HT1080 (cell line): ENCODE data around the gene GPATCH11. TPM values are rescaled to one million over a fixed set of nuclear protein-coding genes. Genes with fewer than 3 reads are reported as not detected.

ENCODE experiments used
- DNase-seq: peaks from one replicate; pipeline ENCODE4 v3.0.0-alpha.2; 2015; ENCODE audit warnings: low read depth
- total RNA-seq: library from RNA; depleted of rRNA; stranded (reverse); fragments of >200 nt; shearing (Covaris generic); gene quantifications from 2 replicates; pipeline ENCODE4 v1.2.3, GENCODE V29; 2014; rRNA removed

Gene GPATCH11
- total RNA-seq, 1 experiment from 2014 or later = 11.3 TPM

DNA sequence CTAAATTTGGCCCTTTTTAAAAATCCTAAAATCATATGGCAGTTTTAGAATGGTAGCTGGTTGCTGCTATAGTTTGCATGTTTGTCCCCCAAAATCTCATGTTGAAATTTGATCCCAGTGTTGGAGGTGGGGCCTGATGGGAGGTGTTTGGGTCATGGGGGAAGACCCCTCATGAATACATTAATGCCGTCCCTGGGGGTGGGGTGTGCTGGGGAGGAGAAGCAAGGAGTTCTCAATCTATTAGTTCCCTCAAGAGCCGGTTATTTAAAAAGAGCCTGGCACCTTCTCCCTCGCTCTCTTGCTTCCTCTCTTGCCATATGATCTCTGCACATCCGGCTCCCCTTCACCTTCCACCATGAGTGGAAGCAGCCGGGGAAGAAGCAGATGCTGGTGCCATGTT lies 20.8 kb downstream of the GPATCH11 start:
- no peak for DNase-seq

DNA sequence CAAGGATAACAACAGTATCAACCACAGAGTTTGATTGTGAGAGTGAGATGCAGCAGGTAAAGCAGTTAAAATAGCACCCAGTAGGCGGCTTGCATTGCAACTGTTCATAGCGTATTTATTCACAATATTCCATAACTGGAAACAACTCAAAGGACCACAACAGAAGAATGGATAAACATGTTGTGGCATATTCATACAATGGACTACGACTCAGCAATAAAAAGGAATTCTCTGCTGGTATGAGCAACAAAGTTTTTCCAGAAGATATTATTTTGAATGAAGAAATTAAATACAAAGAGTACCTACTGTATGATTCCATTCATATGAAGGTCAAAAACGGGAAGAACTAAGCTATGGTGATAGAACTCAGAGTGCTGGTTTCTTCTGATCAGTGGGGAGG lies 25.2 kb downstream of the GPATCH11 start:
- no peak for DNase-seq

DNA sequence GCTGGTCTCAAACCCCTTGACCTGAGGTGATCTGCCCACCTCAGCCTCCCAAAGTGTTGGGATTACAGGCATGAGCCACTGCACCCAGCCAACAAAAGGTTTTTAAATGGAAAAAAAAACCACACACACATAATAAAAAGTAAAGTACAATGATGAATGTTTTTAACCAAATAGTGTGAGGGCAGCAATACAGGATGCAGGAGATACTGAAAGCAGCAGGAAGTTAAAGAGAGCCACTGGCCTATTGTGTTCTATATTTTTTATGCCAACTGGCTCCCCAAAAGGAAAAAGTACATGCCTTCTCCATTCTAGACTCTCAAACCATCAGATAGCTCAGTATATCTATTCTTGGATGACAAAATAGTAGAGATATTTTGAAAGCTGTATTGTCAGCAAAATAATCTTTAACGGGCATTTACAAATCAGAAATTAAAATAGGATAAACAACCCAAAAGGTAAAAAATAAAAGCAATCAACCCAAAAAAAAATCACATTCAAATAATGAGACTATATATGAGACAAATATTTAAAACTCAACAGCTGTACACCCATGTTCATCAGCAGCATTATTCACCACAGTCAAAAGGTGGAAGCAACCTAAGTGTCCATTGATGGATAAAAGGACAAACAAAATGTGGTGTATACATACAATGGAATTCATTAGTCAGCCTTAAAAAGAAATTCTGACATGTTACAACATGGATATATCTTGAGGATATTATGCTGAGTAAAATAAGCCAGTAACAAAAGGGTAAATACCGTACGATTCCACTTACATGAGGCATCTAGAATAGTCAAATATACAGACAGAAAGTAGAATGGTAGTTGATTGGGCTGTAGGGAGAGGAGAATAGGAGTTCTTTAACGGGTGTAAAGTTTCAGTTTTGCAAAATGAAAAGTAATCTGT lies 26.2 kb downstream of the GPATCH11 start:
- no peak for DNase-seq

DNA sequence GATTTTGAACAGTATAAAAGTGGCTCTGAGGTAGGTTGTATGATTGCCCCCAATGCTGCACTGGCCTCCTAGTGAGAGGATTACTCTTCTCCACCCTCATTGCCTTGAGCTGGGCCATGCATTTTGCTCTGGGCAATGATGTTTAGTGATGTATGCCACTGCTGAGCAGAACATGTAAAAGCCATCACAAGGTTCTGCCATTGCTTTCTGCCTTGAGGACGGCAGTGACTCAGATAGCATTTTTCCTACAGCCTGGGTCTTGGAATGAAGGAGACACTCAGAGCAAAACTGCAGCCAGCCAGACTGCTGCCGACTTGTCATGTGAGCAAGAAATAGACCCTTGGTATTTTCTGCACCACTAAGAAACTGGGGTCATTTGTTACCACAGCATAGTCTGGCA lies 27.6 kb downstream of the GPATCH11 start:
- no peak for DNase-seq

DNA sequence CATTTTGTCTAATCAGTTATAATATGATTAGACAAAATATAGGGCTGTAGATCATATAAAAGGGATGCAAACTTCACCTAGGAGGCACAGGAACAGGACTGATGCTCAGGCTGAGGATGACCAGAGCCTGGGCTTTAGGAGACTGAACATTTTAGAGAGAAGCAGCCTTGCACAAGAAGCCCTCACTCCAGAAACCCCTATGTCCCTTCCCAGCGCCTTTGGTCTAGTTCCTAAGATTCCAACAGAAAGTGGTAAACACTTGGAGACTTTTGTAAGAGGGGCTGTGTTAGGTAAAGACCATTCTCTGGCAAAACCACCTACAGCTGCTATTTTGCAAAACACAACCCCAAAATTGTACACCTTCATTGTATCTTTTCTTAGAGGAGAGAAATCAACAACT lies 33.2 kb downstream of the GPATCH11 start:
- no peak for DNase-seq

DNA sequence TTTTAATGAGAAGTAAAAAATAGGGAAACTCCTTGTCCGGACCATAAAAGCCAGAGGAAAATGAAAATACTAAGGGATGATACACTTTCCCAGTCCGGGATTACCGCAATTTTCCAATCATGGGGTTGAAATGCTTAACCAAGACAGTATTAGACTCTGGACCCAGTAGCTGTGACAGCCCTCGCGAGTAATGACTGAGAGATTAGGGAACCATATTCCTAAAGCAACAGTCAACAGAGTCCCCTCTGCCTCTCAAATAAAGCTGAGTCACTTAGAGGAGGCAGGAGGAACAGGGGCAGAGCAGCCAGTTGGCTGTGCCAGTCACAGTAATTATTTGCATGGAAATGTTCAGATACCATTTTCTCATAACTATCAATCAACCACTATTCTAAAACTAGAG lies 34.8 kb downstream of the GPATCH11 start:
- DNase-seq = no peak

DNA sequence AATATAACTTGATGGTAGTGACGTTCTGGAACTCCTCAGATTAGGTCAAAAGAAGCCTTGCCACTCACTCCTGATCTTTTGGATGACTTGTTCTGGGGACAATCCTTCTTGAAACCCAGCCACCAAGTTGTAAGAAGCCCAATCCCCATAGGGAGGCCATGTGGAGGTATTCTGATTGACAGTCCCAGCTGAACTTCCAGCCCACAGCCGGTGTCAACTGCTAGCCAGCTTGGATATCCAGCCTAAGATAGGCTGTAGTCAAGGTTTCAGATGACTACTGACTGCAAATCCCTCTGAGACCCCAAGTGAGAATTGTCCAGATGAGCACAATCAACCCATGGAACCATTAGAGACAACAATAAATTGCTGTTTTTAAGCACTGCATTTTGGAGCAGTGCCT lies 41.1 kb downstream of the GPATCH11 start:
- DNase-seq = no peak

DNA sequence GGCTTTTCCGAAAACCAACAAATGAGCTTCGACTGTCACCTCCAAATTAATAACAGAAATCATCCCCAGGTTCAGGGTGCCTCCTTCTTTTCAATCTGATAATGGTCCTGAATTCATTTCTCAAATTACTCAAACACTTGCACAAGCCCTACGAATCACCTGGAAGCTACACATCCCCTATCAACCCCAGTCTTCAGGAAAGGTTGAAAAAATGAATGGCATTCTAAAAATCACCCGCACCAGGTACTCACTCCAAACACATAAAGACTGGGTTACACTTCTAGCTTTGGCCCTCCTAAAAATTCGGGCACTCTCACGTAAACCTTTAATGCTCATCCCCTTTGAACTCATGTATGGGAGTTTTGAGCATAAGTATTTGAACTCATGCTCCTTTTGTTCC lies 48.6 kb downstream of the GPATCH11 start:
- no peak for DNase-seq

DNA sequence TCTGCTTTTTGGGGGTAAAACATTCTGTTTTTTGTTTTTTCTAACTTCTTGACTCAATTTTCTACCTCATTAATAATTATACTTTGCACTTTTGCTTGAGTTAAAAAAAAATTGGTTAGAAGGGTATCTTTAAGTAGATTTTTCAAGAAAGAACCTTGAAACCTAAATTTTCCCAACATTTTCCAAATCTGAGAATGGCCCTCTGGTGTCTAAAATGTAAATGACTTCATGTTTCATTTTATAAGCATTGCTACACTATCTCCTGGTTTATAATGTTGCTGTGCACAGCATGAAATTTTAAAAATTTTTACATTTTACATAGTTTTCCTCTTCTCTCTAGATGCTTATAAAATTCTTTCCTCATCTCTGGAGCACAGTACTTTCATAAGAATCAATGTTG lies 58.2 kb downstream of the GPATCH11 start:
- DNase-seq = no peak

DNA sequence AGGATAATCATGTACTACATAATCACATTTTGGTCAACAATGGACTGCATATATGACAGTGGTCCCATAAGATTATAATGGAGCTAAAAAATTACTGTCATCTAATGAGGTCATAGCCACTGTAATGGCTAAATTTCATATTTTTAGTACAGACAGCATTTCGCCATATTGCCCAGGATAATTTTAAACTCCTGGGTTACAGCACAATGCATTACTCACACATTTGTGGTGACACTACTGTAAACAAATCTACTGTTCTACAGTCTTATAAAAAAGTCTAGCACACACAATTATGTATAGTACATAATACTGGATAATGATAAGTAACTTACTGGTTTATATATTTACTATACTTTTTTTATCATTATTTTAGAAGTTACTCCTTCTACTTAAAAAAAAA lies 59.7 kb downstream of the GPATCH11 start:
- DNase-seq = no peak

DNA sequence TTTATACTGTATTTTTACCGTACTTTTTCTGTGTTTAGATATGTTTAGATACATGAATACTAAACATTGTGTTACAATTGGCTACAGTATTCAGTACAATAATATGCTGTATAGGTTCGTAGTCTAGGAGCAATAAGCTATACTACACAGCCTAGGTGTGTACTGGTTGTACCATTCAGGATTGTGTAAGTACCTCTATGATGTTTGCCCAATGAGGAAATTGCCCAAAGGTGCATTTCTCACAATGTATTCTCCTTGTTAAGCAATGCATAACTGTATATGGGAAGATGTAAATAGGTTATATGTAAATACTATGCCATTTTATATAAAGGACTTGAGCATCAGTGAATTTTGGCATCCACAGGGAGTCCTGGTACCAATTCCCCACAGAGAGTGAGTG lies 61.7 kb downstream of the GPATCH11 start:
- DNase-seq = no peak

DNA sequence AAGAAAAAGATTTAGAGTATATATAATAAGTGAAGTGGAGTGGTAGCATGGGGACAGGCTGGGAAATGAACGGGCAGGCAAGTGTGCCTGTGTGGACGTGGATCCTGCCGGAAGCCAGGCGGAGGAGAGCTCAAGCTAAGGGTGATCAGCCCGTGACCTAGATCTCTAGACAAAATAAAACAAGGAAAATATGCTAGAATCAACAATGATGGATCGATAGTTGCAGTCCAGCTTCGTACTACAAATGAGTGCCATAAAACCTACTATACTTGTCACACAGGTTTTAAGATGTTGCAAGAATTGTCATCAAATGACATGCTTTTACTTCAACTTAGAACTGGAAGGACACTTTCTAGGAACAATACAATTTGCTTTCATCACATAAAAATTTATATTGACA lies 64.0 kb downstream of the GPATCH11 start:
- DNase-seq = no peak

Other genes starting within 250 kb of the GPATCH11 start
- 10.2 and 14.8 TPM in 2 replicates for gene STRN, start 118.0 kb upstream of the GPATCH11 start, total RNA-seq
- 9.0 and 12.5 TPM in 2 replicates for gene HEATR5B, start 146 bp upstream of the GPATCH11 start, total RNA-seq
- gene EIF2AK2, start 72.5 kb downstream of the GPATCH11 start, total RNA-seq = 24.5 TPM in 2 replicates
- gene SULT6B1, start 104.2 kb downstream of the GPATCH11 start, total RNA-seq = not detected in 2 replicates
- gene CEBPZOS, start 112.0 kb downstream of the GPATCH11 start, total RNA-seq = 13.4 and 17.6 TPM in 2 replicates
- gene CEBPZ, start 147.1 kb downstream of the GPATCH11 start, total RNA-seq = 67.4 and 68.5 TPM in 2 replicates
- gene NDUFAF7, start 147.1 kb downstream of the GPATCH11 start, total RNA-seq = 13.6 TPM in 2 replicates
- gene PRKD3, start 240.3 kb downstream of the GPATCH11 start, total RNA-seq = 32.4 and 44.4 TPM in 2 replicates